BJ (cell line): ENCODE results near the gene CTNNB1. TPM values are rescaled to one million over a fixed set of nuclear protein-coding genes. Genes with fewer than 3 reads are reported as not detected.

Experiments used
- CTCF ChIA-PET: fragments of 350-600 bp; formaldehyde crosslinking; extraction: SDS; loops from one replicate; lab custom pipeline; 2021; ENCODE audit warnings: antibody characterized with exemption, inconsistent platforms; lab: Yijun Ruan, JAX
- POLR2A ChIA-PET: fragments of 300-600 bp; sonication (Branson Sonifier 250); formaldehyde crosslinking; extraction: SDS; loops from one replicate; lab custom pipeline; 2021; ENCODE audit warnings: antibody characterized with exemption; lab: Charles Lee
- DNase-seq: peaks from one replicate; pipeline ENCODE4 v3.0.0-alpha.2; 2011; ENCODE audit warnings: low read depth
- H3K27me3 ChIP-seq: 2 replicates; pipeline ENCODE4 v1.6.0; 2011; ENCODE audit warnings: low read length; ENCODE audit not compliant: control insufficient read depth, insufficient read depth
- H3K36me3 ChIP-seq: 2 replicates; pipeline ENCODE4 v1.5.1; 2011; ENCODE audit warnings: low read length; ENCODE audit not compliant: control insufficient read depth, insufficient read depth
- H3K4me3 ChIP-seq: 2 replicates; pipeline ENCODE4 v1.5.1; 2011; ENCODE audit warnings: low read depth, mild to moderate bottlenecking, control low read depth, low read length
- polyA plus RNA-seq: library from polyadenylated mRNA; depleted of rRNA; stranded (reverse); fragments of >200 nt; gene quantifications from 2 replicates; pipeline ENCODE4 v1.2.3, GENCODE V29; 2011
- TF ChIP-seq, protein P1 (sequence below): IDR thresholded peaks from 2 replicates; pipeline ENCODE4 v1.5.1; 2011; ENCODE audit warnings: low read depth, mild to moderate bottlenecking, control low read depth, inconsistent platforms, low read length, moderate library complexity; ENCODE audit not compliant: insufficient read depth

CTNNB1 gene
- polyA plus RNA-seq, 1 experiment: 496 TPM

DNA sequence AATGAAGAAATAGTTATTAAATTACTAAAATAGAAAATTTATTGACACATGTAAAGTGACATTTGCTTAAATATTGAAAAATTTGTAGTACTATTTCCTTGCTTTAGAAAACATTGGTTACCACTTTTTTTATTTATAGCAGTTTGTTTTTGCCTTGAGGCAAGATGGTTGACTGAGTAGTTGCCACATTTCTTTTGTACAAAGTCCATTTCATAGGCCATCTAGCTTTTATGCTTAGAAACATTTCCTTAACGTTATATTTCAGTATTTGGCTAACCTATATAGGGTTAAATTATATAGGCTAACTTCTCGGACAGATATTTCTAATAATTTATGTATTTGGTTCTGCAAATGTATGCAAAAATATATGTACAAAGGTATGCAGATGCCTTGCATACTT is 17.1 kb downstream of the CTNNB1 start:
- Histone ChIP-seq H3K27me3 (no peaks in the 10 kb centered on the region), H3K4me3 (no peak overlapping the region), H3K36me3 (no peaks in the 10 kb centered on the region)
- CTCF ChIA-PET: no interaction called here
- DNase-seq: no peak
- TF ChIP-seq, protein P1, sequence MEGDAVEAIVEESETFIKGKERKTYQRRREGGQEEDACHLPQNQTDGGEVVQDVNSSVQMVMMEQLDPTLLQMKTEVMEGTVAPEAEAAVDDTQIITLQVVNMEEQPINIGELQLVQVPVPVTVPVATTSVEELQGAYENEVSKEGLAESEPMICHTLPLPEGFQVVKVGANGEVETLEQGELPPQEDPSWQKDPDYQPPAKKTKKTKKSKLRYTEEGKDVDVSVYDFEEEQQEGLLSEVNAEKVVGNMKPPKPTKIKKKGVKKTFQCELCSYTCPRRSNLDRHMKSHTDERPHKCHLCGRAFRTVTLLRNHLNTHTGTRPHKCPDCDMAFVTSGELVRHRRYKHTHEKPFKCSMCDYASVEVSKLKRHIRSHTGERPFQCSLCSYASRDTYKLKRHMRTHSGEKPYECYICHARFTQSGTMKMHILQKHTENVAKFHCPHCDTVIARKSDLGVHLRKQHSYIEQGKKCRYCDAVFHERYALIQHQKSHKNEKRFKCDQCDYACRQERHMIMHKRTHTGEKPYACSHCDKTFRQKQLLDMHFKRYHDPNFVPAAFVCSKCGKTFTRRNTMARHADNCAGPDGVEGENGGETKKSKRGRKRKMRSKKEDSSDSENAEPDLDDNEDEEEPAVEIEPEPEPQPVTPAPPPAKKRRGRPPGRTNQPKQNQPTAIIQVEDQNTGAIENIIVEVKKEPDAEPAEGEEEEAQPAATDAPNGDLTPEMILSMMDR: no peak
- POLR2A ChIA-PET: interaction anchor here (0.6 kb wide), 1 partner anchor 717 kb away, joined by 9 read pairs; no protein-coding TSS in a partner anchor

DNA sequence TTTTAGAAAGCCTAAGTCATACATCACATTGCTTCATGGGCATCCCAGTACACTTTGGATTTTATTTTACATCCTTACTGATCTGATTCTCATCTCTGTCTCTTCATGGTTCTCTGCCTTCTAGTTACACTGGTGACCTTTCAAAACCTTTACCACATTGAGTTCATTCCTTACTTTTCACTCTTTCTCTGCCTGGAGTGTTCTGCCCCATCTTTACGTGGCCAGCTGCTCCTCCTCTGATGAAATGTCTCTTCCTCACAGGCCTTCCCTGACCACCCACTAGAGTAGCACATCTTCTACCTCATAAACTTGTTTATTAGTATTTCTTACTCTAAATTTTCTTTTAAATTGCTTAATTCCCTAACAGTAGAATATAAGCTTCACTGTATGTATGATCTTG is 17.7 kb downstream of the CTNNB1 start:
- H3K27me3 ChIP-seq: no peaks in the 10 kb centered on the region
- TF ChIP-seq, protein P1: no peak
- no peak for DNase-seq
- POLR2A ChIA-PET: interaction anchor here (0.6 kb wide), 1 partner anchor 716 kb away, joined by 9 read pairs; no protein-coding TSS in a partner anchor
- CTCF ChIA-PET: no interaction called here
- no peak overlapping the region for H3K4me3 ChIP-seq
- no peaks in the 10 kb centered on the region for H3K36me3 ChIP-seq

DNA sequence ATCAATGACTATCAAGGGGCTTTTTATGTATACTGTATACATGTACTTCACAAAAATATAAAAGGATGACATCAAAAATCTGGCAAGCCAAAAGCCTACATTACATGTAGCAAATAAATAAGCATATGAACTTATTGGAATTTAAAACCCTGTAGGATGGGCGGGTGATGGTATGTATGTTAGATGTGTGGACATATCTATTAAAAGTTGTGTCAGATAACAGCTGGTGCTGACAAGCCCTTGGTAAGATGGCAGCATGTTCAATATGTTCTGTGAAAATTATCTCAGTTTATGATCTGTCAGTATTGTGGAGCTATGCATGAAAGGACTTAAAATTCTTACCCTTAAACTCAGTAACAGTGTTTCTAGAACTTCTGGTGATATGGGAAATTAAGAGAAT is 20.1 kb downstream of the CTNNB1 start:
- CTCF ChIA-PET: interaction anchor here (0.6 to 1.6 kb wide), 2 partner anchors 9 to 155 kb away, joined by 3 to 6 read pairs; no protein-coding TSS in a partner anchor
- Histone ChIP-seq H3K36me3 (no peaks in the 10 kb centered on the region), H3K4me3 (no peak overlapping the region), H3K27me3 (no peaks in the 10 kb centered on the region)
- no peak for DNase-seq
- TF ChIP-seq, protein P1: no peak
- POLR2A ChIA-PET: no interaction called here

DNA sequence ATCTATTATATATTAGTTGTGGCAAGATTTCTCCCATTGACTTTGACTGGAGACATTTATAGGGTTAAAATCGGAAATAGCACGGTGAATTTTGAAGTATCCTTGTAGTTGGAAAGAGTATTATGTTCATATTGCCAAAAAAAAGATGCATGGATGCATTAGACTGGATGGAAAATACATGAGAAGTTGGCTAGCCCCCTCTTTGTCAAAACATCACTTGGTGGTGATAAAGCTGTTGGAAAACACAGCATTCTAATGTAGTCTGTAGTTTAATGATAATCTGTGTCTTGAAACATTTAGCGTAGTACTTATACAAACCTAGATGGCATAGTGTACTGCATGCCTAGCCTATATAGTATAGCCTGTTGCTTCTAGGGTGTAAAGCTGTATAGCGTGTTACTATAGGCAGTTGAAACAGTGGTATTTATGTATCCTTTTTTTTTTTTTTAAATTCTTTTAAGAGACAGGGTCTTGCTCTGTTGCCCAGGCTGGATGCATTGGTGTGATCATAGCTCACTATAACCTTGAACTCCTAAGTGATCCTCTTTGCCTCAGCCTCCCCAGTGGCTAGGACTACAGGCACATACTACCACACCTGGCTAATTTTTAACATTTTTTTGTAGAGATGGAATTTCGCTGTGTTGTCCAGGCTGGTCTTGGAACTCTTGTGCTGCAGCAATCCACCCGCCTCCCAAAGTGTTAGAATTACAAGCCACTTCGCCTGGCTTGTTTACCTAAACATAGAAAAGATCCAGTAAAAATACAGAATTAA is 21.8 kb downstream of the CTNNB1 start:
- H3K27me3 ChIP-seq: no peaks in the 10 kb centered on the region
- ChIA-PET POLR2A (no interaction called here), CTCF (interaction anchor here (0.8 kb wide), 1 partner anchor 359 kb away, joined by 3 read pairs; no protein-coding TSS in a partner anchor)
- TF ChIP-seq, protein P1: no peak
- H3K4me3 ChIP-seq: no peak overlapping the region
- no peak for DNase-seq
- peaks cover 14% of the 10 kb centered on the region for H3K36me3 ChIP-seq

DNA sequence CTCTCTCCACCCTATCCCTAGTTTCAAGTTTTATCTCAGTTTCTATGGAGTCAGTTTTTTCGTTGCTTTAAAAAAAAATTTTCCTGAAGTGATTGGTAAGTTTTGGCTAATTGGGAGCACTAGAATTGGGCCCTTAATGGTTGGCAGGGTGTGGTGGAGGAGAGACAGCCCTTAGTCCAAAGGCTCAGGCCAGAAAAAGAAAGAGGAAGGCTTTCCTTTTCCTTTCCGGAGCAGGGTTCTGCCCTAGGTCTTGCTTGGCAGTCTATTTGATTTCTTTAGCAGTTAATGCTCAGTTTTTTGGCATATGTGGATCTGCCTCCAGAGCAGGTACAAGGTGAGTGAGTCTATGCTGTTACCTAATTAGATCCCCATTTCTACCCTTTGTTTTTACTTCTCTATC is 22.7 kb downstream of the CTNNB1 start:
- ChIA-PET POLR2A (no interaction called here), CTCF (no interaction called here)
- no peak overlapping the region for H3K4me3 ChIP-seq
- TF ChIP-seq, protein P1: no peak
- peaks cover 17% of the 10 kb centered on the region for H3K36me3 ChIP-seq
- H3K27me3 ChIP-seq: no peaks in the 10 kb centered on the region
- no peak for DNase-seq
